H9 (cell line): ENCODE measurements around the gene TAGLN2. TPM values are rescaled to one million over a fixed set of nuclear protein-coding genes. Genes with fewer than 3 reads are reported as not detected.

Experiments
- DNase-seq: peaks from one replicate; pipeline ENCODE4 v3.0.0-alpha.2; 2017
- H2AFZ ChIP-seq: one replicate; pipeline ENCODE4 v1.6.1; 2013; ENCODE audit warnings: mild to moderate bottlenecking, low read length, control low read depth, moderate library complexity
- H2AK5ac ChIP-seq: 2 replicates; pipeline ENCODE4 v1.6.1; 2013; ENCODE audit warnings: low read length, control low read depth, mixed read lengths; ENCODE audit not compliant: insufficient read length
- H2BK120ac ChIP-seq: one replicate; pipeline ENCODE4 v1.6.1; 2013; ENCODE audit warnings: low read depth, mild to moderate bottlenecking, low read length, control low read depth, inconsistent platforms; ENCODE audit not compliant: poor library complexity, severe bottlenecking
- H2BK12ac ChIP-seq: 2 replicates; pipeline ENCODE4 v1.6.1; 2013; ENCODE audit warnings: low read length, control low read depth, mixed read lengths, low read depth; ENCODE audit not compliant: insufficient read length
- H2BK15ac ChIP-seq: 2 replicates; pipeline ENCODE4 v1.6.1; 2013; ENCODE audit warnings: low read depth, low read length, control low read depth
- H2BK20ac ChIP-seq: one replicate; pipeline ENCODE4 v1.6.1; 2013; ENCODE audit warnings: low read depth, mild to moderate bottlenecking, low read length, control low read depth, inconsistent platforms; ENCODE audit not compliant: poor library complexity, severe bottlenecking
- H2BK5ac ChIP-seq: 2 replicates; pipeline ENCODE4 v1.6.1; 2013; ENCODE audit warnings: low read length, control low read depth, mixed read lengths; ENCODE audit not compliant: insufficient read length
- H3K14ac ChIP-seq: 2 replicates; pipeline ENCODE4 v1.6.1; 2013; ENCODE audit warnings: low read length, control low read depth; ENCODE audit not compliant: insufficient read depth
- H3K18ac ChIP-seq: 2 replicates; pipeline ENCODE4 v1.6.1; 2013; ENCODE audit warnings: low read depth, mild to moderate bottlenecking, mixed read lengths, low read length, control low read depth; ENCODE audit not compliant: insufficient read length
- H3K23ac ChIP-seq: 2 replicates; pipeline ENCODE4 v1.6.1; 2013; ENCODE audit warnings: low read length, control low read depth, mixed read lengths, low read depth; ENCODE audit not compliant: insufficient read length
- H3K23me2 ChIP-seq: 2 replicates; pipeline ENCODE4 v1.6.1; 2013; ENCODE audit warnings: low read depth, mild to moderate bottlenecking, mixed read lengths, low read length, control low read depth; ENCODE audit not compliant: insufficient read length, poor library complexity, severe bottlenecking
- H3K27ac ChIP-seq: 2 replicates; pipeline ENCODE4 v1.5.1; 2013; ENCODE audit warnings: low read length, control low read depth, mixed read lengths, low read depth; ENCODE audit not compliant: insufficient read length
- H3K27me3 ChIP-seq: 2 replicates; pipeline ENCODE4 v1.6.1; 2013; ENCODE audit warnings: low read length, control low read depth, inconsistent platforms; ENCODE audit not compliant: insufficient read depth
- H3K4ac ChIP-seq: 2 replicates; pipeline ENCODE4 v1.6.1; 2013; ENCODE audit warnings: low read depth, mild to moderate bottlenecking, control low read depth, inconsistent platforms, low read length, moderate library complexity
- H3K4me1 ChIP-seq: 2 replicates; pipeline ENCODE4 v1.6.1; 2013; ENCODE audit warnings: low read length, control low read depth, inconsistent platforms; ENCODE audit not compliant: insufficient read depth
- H3K4me2 ChIP-seq: 2 replicates; pipeline ENCODE4 v1.6.1; 2013; ENCODE audit warnings: low read length, control low read depth, mixed read lengths; ENCODE audit not compliant: insufficient read length, insufficient read depth
- H3K56ac ChIP-seq: 2 replicates; pipeline ENCODE4 v1.6.1; 2013; ENCODE audit warnings: low read depth, mild to moderate bottlenecking, mixed read lengths, low read length, control low read depth; ENCODE audit not compliant: insufficient read length
- H3K79me1 ChIP-seq: 2 replicates; pipeline ENCODE4 v1.6.1; 2013; ENCODE audit warnings: low read depth, mild to moderate bottlenecking, moderate library complexity, low read length, control low read depth, inconsistent platforms; ENCODE audit not compliant: insufficient read depth, poor library complexity, severe bottlenecking
- H3K79me2 ChIP-seq: 2 replicates; pipeline ENCODE4 v1.6.1; 2013; ENCODE audit warnings: low read length, control low read depth, inconsistent platforms; ENCODE audit not compliant: insufficient read depth
- H3K9ac ChIP-seq: 2 replicates; pipeline ENCODE4 v1.6.1; 2013; ENCODE audit warnings: low read length, control low read depth, mixed read lengths; ENCODE audit not compliant: insufficient read length; ENCODE audit errors: extremely low read depth
- H3K9me3 ChIP-seq: one replicate; pipeline ENCODE4 v1.6.1; 2013; ENCODE audit warnings: low read depth, low read length, inconsistent platforms; ENCODE audit not compliant: control insufficient read depth
- H3T11ph ChIP-seq: one replicate; pipeline ENCODE4 v1.6.1; 2013; ENCODE audit warnings: mild to moderate bottlenecking, low read length, control low read depth, inconsistent platforms
- H4K20me1 ChIP-seq: one replicate; pipeline ENCODE4 v1.6.1; 2013; ENCODE audit not compliant: control insufficient read depth, insufficient read length, insufficient read depth
- H4K5ac ChIP-seq: 2 replicates; pipeline ENCODE4 v1.6.1; 2013; ENCODE audit warnings: low read depth, mild to moderate bottlenecking, mixed read lengths, low read length, control low read depth; ENCODE audit not compliant: insufficient read length
- H4K8ac ChIP-seq: replicated peaks from 2 replicates; pipeline ENCODE4 v1.6.1; 2013; ENCODE audit warnings: low read length, control low read depth, mixed read lengths, low read depth; ENCODE audit not compliant: insufficient read length
- H4K91ac ChIP-seq: 2 replicates; pipeline ENCODE4 v1.6.1; 2013; ENCODE audit warnings: low read depth, mild to moderate bottlenecking, moderate library complexity, mixed read lengths, low read length, control low read depth; ENCODE audit not compliant: insufficient read length
- H3K27ac Mint-ChIP-seq, 3 experiments: 2 replicates in 2 of 3; 3 replicates in 1 of 3; pipeline ENCODE4 v1.8.0; 2020 to 2021; ENCODE audit warnings: mixed read lengths in 3 of 3, mild to moderate bottlenecking in 1 of 3, moderate library complexity in 1 of 3
- H3K27me3 Mint-ChIP-seq: 2 replicates; pipeline ENCODE4 v1.8.0; 2021; ENCODE audit warnings: low read depth, mild to moderate bottlenecking, moderate library complexity, mixed read lengths
- H3K36me3 Mint-ChIP-seq, 3 experiments: 2 replicates in 2 of 3; 3 replicates in 1 of 3; pipeline ENCODE4 v1.8.0; 2020 to 2021; ENCODE audit warnings: low read depth in 3 of 3, mixed read lengths in 3 of 3; ENCODE audit not compliant: insufficient read depth in 1 of 3
- H3K4me1 Mint-ChIP-seq, 2 experiments: 2 replicates each; pipeline ENCODE4 v1.8.0; 2020; ENCODE audit warnings: mixed read lengths in 2 of 2
- H3K4me3 Mint-ChIP-seq, 2 experiments: 2 replicates in 1 of 2; 3 replicates in 1 of 2; pipeline ENCODE4 v1.8.0; 2020 to 2021; ENCODE audit warnings: mild to moderate bottlenecking in 2 of 2, mixed read lengths in 2 of 2, moderate library complexity in 1 of 2
- H3K9me3 Mint-ChIP-seq, 2 experiments: 2 replicates in 1 of 2; 3 replicates in 1 of 2; pipeline ENCODE4 v1.8.0; 2020; ENCODE audit warnings: mild to moderate bottlenecking in 2 of 2, mixed read lengths in 2 of 2, moderate library complexity in 1 of 2
- WGBS: extraction: QIAGEN DNeasy Blood & Tissue Kit; methylation state at CpG from one replicate; pipeline ENCODE4 v1.1.7; 2013; ENCODE audit warnings: missing lambda C conversion rate, low lambda C conversion rate, mixed read lengths; ENCODE audit not compliant: insufficient read length; ENCODE audit errors: extremely low coverage; 5-methylcytosine and 5-hydroxymethylcytosine counted together
- total RNA-seq: library from RNA; stranded (reverse); gene quantifications from 2 replicates; pipeline ENCODE4 v1.2.1, GENCODE V29; 2021
- TF ChIP-seq, protein P1 (sequence below): fragments of 200-600 bp; sonication (generic); conservative IDR thresholded peaks from 3 replicates; pipeline ENCODE4 v1.8.0; 2021; ENCODE audit warnings: antibody characterized with exemption, mild to moderate bottlenecking

The TAGLN2 gene
- total RNA-seq, 1 experiment from 2014 or later, result 76.7 TPM

DNA sequence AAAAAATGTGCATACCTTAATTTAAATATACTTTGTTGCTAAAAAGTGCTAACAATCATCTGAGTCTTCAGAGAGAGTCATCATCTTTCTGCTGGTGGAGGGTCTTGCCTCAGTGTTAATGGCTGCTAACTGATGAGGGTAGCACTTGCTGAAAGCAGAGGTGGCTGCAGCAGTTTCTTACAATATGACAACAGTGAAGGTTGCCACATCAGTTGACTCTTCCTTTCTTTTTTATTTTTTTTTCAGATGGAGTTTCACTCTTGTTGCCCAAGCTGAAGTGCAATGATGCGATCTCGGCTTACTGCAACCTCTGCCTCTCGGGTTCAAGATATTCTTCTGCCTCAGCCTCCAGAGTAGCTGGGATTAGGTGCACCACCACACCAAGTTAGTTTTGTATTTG lies 22.8 kb downstream of the TAGLN2 start:
- H3K4me2 ChIP-seq, result no peak overlapping the region
- no peak overlapping the region for H3K27ac ChIP-seq
- H4K20me1 ChIP-seq, result no peaks in the 10 kb centered on the region
- H3K79me2 ChIP-seq, result no peaks in the 10 kb centered on the region
- H2BK120ac ChIP-seq, result no peak overlapping the region
- no peak overlapping the region for H3K4ac ChIP-seq
- no peak overlapping the region for H2BK5ac ChIP-seq
- no peak for DNase-seq
- no peaks in the 10 kb centered on the region; the same call in 1 of the 2 replicates for H3K4me1 ChIP-seq
- no peak overlapping the region for H2BK12ac ChIP-seq
- H4K8ac ChIP-seq, result no peak overlapping the region
- no peak overlapping the region for H2AFZ ChIP-seq
- H3K23ac ChIP-seq, result no peak overlapping the region
- H3K56ac ChIP-seq, result no peak overlapping the region
- H3K79me1 ChIP-seq, result no peaks in the 10 kb centered on the region
- no CpG with 5 or more reads among the region's 3 CpGs for WGBS
- peaks cover 16% of the 10 kb centered on the region in 2 experiments for H3K4me1 Mint-ChIP-seq
- peaks cover 0 to 6% (median 0%) of the 10 kb centered on the region in 3 experiments; a peak in 3 of 7 replicates for H3K36me3 Mint-ChIP-seq
- peaks cover 8% of the 10 kb centered on the region in 2 experiments; a peak in 4 of 5 replicates for H3K9me3 Mint-ChIP-seq
- no peak overlapping the region for H3T11ph ChIP-seq
- H3K9ac ChIP-seq, result no peak overlapping the region
- no peaks in the 10 kb centered on the region for H3K9me3 ChIP-seq
- H3K27me3 Mint-ChIP-seq, result peaks cover 32% of the 10 kb centered on the region
- H3K4me3 Mint-ChIP-seq, result no peak overlapping the region
- H3K23me2 ChIP-seq, result peaks cover 4% of the 10 kb centered on the region
- H3K27ac Mint-ChIP-seq, result no peak overlapping the region
- H2BK15ac ChIP-seq, result no peak overlapping the region
- no peak overlapping the region for H4K5ac ChIP-seq
- H3K18ac ChIP-seq, result no peak overlapping the region
- H3K14ac ChIP-seq, result no peak overlapping the region
- H2AK5ac ChIP-seq, result no peak overlapping the region
- TF ChIP-seq, protein P1, sequence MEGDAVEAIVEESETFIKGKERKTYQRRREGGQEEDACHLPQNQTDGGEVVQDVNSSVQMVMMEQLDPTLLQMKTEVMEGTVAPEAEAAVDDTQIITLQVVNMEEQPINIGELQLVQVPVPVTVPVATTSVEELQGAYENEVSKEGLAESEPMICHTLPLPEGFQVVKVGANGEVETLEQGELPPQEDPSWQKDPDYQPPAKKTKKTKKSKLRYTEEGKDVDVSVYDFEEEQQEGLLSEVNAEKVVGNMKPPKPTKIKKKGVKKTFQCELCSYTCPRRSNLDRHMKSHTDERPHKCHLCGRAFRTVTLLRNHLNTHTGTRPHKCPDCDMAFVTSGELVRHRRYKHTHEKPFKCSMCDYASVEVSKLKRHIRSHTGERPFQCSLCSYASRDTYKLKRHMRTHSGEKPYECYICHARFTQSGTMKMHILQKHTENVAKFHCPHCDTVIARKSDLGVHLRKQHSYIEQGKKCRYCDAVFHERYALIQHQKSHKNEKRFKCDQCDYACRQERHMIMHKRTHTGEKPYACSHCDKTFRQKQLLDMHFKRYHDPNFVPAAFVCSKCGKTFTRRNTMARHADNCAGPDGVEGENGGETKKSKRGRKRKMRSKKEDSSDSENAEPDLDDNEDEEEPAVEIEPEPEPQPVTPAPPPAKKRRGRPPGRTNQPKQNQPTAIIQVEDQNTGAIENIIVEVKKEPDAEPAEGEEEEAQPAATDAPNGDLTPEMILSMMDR, result no peak
- no peak overlapping the region for H2BK20ac ChIP-seq
- no peak overlapping the region for H4K91ac ChIP-seq
- no peaks in the 10 kb centered on the region for H3K27me3 ChIP-seq
